PC-9 (cell line): ENCODE results near the gene SELPLG. TPM values are rescaled to one million over a fixed set of nuclear protein-coding genes. Genes with fewer than 3 reads are reported as not detected.

Source experiments
- BruUV-seq: library from RNA; stranded (reverse); fragments of 400-500 nt; replicated peaks from 2 replicates; lab custom pipeline; 2021; lab: Mats Ljungman, UMichigan
- CTCF ChIA-PET: fragments of 300-600 bp; sonication (Branson Sonifier 250); formaldehyde crosslinking; loops from one replicate; lab custom pipeline; 2022; ENCODE audit warnings: antibody characterized with exemption; lab: Charles Lee
- POLR2A ChIA-PET: fragments of 300-600 bp; sonication (Branson Sonifier 250); formaldehyde crosslinking; loops from one replicate; lab custom pipeline; 2022; ENCODE audit warnings: antibody characterized with exemption; ENCODE audit not compliant: unreplicated experiment; lab: Charles Lee
- DNase-seq, 2 experiments: peaks; one replicate each; pipeline versions ENCODE4 v3.0.0 to v3.0.0-alpha.2; 2015 to 2022; ENCODE audit warnings: mixed read lengths in 1 of 2
- H2AFZ ChIP-seq: fragments of 200-600 bp; sonication (generic); 2 replicates; pipeline ENCODE4 v1.8.1; 2017; ENCODE audit warnings: antibody characterized with exemption
- H3F3A ChIP-seq: fragments of 200-600 bp; sonication (generic); 2 replicates; pipeline ENCODE4 v1.8.1; 2017; ENCODE audit warnings: antibody characterized with exemption, mild to moderate bottlenecking, low read depth; ENCODE audit not compliant: insufficient read depth
- H3K27ac ChIP-seq: fragments of 200-600 bp; sonication (generic); 2 replicates; pipeline ENCODE4 v1.6.1; 2016; ENCODE audit warnings: mixed run types
- H3K27me3 ChIP-seq: fragments of 200-600 bp; sonication (generic); 2 replicates; pipeline ENCODE4 v1.6.1; 2016; ENCODE audit warnings: low read depth, mixed run types; ENCODE audit not compliant: insufficient read depth
- H3K36me3 ChIP-seq: fragments of 200-600 bp; sonication (generic); 2 replicates; pipeline ENCODE4 v1.6.1; 2016; ENCODE audit warnings: low read depth, mixed run types
- H3K4me1 ChIP-seq: fragments of 200-600 bp; sonication (generic); replicated peaks from 2 replicates; pipeline ENCODE4 v1.6.1; 2016; ENCODE audit warnings: mixed run types; ENCODE audit not compliant: insufficient read depth
- H3K4me2 ChIP-seq: fragments of 200-600 bp; sonication (generic); 2 replicates; pipeline ENCODE4 v1.6.1; 2017; ENCODE audit warnings: mixed run types
- H3K4me3 ChIP-seq: fragments of 200-600 bp; sonication (generic); 2 replicates; pipeline ENCODE4 v1.6.1; 2016; ENCODE audit warnings: mixed run types
- H3K79me2 ChIP-seq: fragments of 200-600 bp; sonication (generic); 2 replicates; pipeline ENCODE4 v1.6.1; 2017; ENCODE audit warnings: low read depth, mixed run types
- H3K9me2 ChIP-seq: fragments of 200-600 bp; sonication (generic); 2 replicates; pipeline ENCODE4 v1.8.1; 2017; ENCODE audit warnings: mild to moderate bottlenecking; ENCODE audit not compliant: insufficient read depth
- H3K9me3 ChIP-seq: fragments of 200-600 bp; sonication (generic); 2 replicates; pipeline ENCODE4 v1.8.1; 2016; ENCODE audit warnings: low read depth; ENCODE audit not compliant: insufficient read depth
- H4K20me1 ChIP-seq: fragments of 200-600 bp; sonication (generic); 2 replicates; pipeline ENCODE4 v1.8.1; 2017; ENCODE audit not compliant: insufficient read depth
- EZH2 ChIP-seq: fragments of 200-600 bp; sonication (generic); IDR thresholded peaks from 2 replicates; pipeline ENCODE4 v1.8.0; 2017; ENCODE audit warnings: antibody characterized with exemption, low read depth
- intact Hi-C: fragments of 100-400 bp; cut with micrococcal nuclease; formaldehyde crosslinking; loops from one replicate; pipeline ENCODE4 v1.10.0; 2022; ENCODE audit not compliant: unreplicated experiment
- total RNA-seq: library from RNA; stranded (reverse); gene quantifications from 2 replicates; pipeline ENCODE4 v1.2.3, GENCODE V29; 2021
- TF ChIP-seq, protein P1 (sequence below): fragments of 200-600 bp; sonication (generic); conservative IDR thresholded peaks from 2 replicates; pipeline ENCODE4 v1.6.1; 2017; ENCODE audit warnings: mixed run types, antibody characterized with exemption, mild to moderate bottlenecking, moderate library complexity

The SELPLG gene
- total RNA-seq, 1 experiment from 2014 or later, result 0.96 TPM

DNA sequence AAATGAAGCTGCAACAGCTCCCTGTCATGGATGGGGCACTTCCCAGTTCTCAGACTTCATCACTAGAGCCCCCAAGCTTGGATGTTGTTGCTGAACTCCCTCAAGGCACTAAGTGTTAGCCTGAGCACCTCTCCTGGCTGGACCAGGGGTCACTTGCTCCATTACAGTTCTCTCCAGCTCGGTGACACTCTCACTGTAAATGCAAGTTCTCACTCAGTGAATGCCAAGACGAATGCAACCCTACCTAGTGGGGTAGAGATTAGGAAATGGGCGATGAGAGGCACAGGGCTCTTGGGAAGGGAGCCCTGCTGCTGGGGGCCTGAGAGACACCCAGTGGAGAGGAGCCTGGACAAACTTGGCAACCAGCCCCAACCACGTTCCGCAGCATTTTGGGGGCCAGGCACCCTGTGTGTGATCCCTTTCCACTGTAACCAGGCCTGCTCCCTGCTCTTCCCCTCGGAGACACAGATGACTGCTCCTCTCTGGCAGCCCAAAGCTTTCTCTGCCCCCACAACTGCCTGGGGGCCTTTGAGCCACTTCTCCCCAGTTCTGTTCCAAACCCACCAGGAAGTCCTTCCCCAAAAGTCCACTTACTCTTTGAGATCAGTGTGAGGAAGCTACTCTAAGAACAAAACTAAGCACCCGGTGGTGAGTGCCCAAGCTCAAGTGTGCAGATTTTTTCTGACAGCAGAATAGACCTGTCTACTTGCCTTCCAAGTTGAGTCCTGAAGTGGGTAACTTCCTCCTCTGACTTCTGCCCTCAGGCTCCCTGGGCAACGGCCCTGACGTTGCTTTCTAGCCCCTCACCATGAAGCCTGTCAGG, 8.0 kb upstream of the SELPLG start:
- POLR2A ChIA-PET, result no interaction called here
- CTCF ChIA-PET, result interaction anchor here (0.8 to 1.9 kb wide), 2 partner anchors 12 to 24 kb away, joined by 4 to 7 read pairs; no protein-coding TSS in a partner anchor
- Histone ChIP-seq H3K4me1 (no peaks in the 10 kb centered on the region), H3K36me3 (0 out of 2 replicates have a peak, but pooled peaks cover 4% of the 10 kb centered on the region), H3F3A (peaks cover 12% of the 10 kb centered on the region; the same call in 1 of the 2 replicates), H3K4me3 (no peak overlapping the region), H3K79me2 (no peaks in the 10 kb centered on the region), H3K9me3 (no peaks in the 10 kb centered on the region), H3K27me3 (no peaks in the 10 kb centered on the region), H3K27ac (no peak overlapping the region), H3K4me2 (no peak overlapping the region), H4K20me1 (no peaks in the 10 kb centered on the region), H3K9me2 (no peaks in the 10 kb centered on the region), H2AFZ (no peak overlapping the region)
- BruUV-seq, result no TSS peak
- no peak for TF ChIP-seq EZH2
- TF ChIP-seq, protein P1, sequence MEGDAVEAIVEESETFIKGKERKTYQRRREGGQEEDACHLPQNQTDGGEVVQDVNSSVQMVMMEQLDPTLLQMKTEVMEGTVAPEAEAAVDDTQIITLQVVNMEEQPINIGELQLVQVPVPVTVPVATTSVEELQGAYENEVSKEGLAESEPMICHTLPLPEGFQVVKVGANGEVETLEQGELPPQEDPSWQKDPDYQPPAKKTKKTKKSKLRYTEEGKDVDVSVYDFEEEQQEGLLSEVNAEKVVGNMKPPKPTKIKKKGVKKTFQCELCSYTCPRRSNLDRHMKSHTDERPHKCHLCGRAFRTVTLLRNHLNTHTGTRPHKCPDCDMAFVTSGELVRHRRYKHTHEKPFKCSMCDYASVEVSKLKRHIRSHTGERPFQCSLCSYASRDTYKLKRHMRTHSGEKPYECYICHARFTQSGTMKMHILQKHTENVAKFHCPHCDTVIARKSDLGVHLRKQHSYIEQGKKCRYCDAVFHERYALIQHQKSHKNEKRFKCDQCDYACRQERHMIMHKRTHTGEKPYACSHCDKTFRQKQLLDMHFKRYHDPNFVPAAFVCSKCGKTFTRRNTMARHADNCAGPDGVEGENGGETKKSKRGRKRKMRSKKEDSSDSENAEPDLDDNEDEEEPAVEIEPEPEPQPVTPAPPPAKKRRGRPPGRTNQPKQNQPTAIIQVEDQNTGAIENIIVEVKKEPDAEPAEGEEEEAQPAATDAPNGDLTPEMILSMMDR, result no peak
- intact Hi-C loops, result no loop called here
- DNase-seq, result no peak

DNA sequence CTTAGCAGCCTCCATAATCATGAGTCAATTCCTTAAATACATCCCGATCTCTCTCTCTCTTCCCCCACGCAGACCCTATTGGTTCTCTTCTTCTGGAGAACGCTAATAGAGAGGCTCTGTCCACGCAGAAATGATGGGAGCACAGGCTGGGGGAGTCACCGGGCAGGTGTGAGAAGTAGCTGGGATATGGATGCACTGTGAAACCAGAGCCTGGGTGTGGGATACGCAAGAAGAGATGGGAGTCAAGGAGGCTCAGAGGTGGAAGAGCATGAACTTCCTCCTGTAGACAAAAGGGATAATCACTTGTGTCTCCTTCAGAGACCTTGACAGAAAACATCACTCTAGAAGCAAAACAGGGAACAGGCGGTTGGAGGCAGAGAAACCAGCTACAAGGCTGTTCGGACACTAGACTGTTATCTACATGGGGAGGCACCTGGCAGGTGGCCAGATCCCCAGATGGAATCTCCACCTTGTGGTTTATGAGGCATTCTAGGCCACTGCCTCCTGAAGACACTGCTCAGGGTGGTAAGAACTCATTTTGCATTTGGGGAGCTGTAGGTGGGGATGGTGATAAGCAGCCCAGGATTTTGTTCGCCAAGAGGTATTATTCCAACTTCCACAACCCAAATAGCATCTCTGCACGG, 7.2 kb upstream of the SELPLG start:
- no peaks in the 10 kb centered on the region for H4K20me1 ChIP-seq
- H2AFZ ChIP-seq, result no peak overlapping the region
- H3K27me3 ChIP-seq, result no peaks in the 10 kb centered on the region
- ChIA-PET POLR2A (interaction anchor here (0.6 kb wide), 1 partner anchor 468 kb away, joined by 4 read pairs; no protein-coding TSS in a partner anchor), CTCF (interaction anchor here (0.6 to 1.9 kb wide), 4 partner anchors 11 to 746 kb away, joined by 4 to 8 read pairs (median 6); no protein-coding TSS in a partner anchor)
- no peak overlapping the region for H3K27ac ChIP-seq
- no peak overlapping the region for H3K4me2 ChIP-seq
- no peaks in the 10 kb centered on the region for H3K9me2 ChIP-seq
- BruUV-seq, result no TSS peak
- H3K4me1 ChIP-seq, result no peaks in the 10 kb centered on the region
- H3F3A ChIP-seq, result peaks cover 17% of the 10 kb centered on the region; the same call in 1 of the 2 replicates
- intact Hi-C loops, result no loop called here
- no peaks in the 10 kb centered on the region for H3K79me2 ChIP-seq
- no peaks in the 10 kb centered on the region for H3K36me3 ChIP-seq
- TF ChIP-seq, protein P1, result no peak
- TF ChIP-seq EZH2, result no peak
- no peak overlapping the region for H3K4me3 ChIP-seq
- no peaks in the 10 kb centered on the region for H3K9me3 ChIP-seq
- no peak for DNase-seq

DNA sequence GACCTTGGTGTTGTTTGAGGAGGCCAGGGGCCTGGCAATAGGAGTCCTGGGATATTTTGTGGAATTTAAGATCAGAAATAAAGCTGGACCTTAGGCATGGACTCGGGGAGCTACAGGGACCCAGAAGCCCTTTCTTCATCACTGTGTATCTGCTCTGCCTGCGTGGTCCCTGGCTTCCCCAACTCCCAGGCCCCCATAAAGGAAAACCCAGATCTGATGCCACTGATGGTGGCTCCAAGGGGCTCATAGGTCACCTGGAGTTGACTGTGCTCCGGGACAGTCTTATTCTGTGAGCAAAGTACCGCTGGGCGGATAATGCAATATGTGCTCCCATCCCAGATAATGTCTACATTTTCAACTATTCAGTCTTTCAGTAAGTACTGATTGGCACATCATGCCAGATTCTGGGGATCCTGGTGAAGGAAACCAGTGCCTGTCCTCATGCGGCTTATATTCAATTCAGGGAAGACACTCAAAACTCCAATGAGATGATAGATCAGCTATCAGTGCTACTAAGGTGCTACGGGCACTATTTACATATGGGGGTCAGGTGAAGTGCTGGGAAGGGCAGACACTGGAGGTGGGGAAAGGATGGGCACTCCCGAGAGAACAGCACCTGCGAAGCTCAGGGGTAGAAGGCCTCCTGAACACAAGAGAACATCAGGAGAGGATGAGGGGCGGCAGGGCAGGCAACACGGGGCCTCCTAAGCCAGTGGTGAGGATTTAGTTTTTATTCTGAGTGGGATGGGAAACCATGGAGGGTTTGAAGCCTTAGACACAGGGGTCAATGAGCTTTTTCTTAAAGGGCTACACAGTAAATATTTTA, 5.5 kb upstream of the SELPLG start:
- no peaks in the 10 kb centered on the region for H3K9me2 ChIP-seq
- H3K27me3 ChIP-seq, result no peaks in the 10 kb centered on the region
- H3K36me3 ChIP-seq, result no peaks in the 10 kb centered on the region
- H3K27ac ChIP-seq, result no peak overlapping the region
- H4K20me1 ChIP-seq, result no peaks in the 10 kb centered on the region
- H2AFZ ChIP-seq, result no peak overlapping the region
- H3F3A ChIP-seq, result peaks cover 22% of the 10 kb centered on the region; the same call in 1 of the 2 replicates
- no peaks in the 10 kb centered on the region for H3K4me1 ChIP-seq
- no peak overlapping the region for H3K4me2 ChIP-seq
- ChIA-PET POLR2A (interaction anchor here (0.7 kb wide), 1 partner anchor 32 kb away, joined by 5 read pairs; no protein-coding TSS in a partner anchor), CTCF (no interaction called here)
- no TSS peak for BruUV-seq
- DNase-seq, result no peak
- no peaks in the 10 kb centered on the region for H3K79me2 ChIP-seq
- no peak overlapping the region for H3K4me3 ChIP-seq
- H3K9me3 ChIP-seq, result no peaks in the 10 kb centered on the region
- no peak for TF ChIP-seq EZH2
- TF ChIP-seq, protein P1, result no peak
- intact Hi-C loops, result no loop called here
